IPS DF 6.9 (cell line): ENCODE data around the gene TMEM54.
A peak's percentile ranks its signal among the peaks of the same experiment; 100 is the strongest.

Source experiments
- DNase-seq: peaks from one replicate; pipeline ENCODE4 v3.0.0-alpha.2; 2013; ENCODE audit warnings: low read depth, low spot score
- H3K27ac ChIP-seq: one replicate; pipeline ENCODE4 v1.5.1; 2013; ENCODE audit warnings: low read length, control low read depth
- H3K27me3 ChIP-seq: 2 replicates; pipeline ENCODE4 v1.6.1; 2013; ENCODE audit warnings: mild to moderate bottlenecking, low read length; ENCODE audit not compliant: control insufficient read depth, insufficient read depth
- H3K36me3 ChIP-seq: 2 replicates; pipeline ENCODE4 v1.6.1; 2013; ENCODE audit warnings: low read length; ENCODE audit not compliant: control insufficient read depth, insufficient read depth
- H3K4me1 ChIP-seq: 2 replicates; pipeline ENCODE4 v1.6.1; 2013; ENCODE audit warnings: low read length; ENCODE audit not compliant: control insufficient read depth, insufficient read depth
- H3K4me3 ChIP-seq: 2 replicates; pipeline ENCODE4 v1.5.1; 2013; ENCODE audit warnings: mild to moderate bottlenecking, low read length
- H3K9me3 ChIP-seq: 2 replicates; pipeline ENCODE4 v1.6.1; 2013; ENCODE audit warnings: low read length, inconsistent platforms; ENCODE audit not compliant: control insufficient read depth, insufficient read depth
- WGBS: extraction: QIAGEN DNeasy Blood & Tissue Kit; methylation state at CpG from one replicate; pipeline ENCODE4 v1.1.7; 2013; ENCODE audit warnings: mixed read lengths, missing lambda C conversion rate; ENCODE audit not compliant: insufficient read length, insufficient coverage; 5-methylcytosine and 5-hydroxymethylcytosine counted together

TMEM54 gene

GRCh38 chr1:32894681-32895080 lies 6.5 kb downstream of the TMEM54 start:
- no peaks in the 10 kb centered on the region for H3K36me3 ChIP-seq
- no peak overlapping the region for H3K27ac ChIP-seq
- H3K27me3 ChIP-seq, result peaks cover under 1% of the 10 kb centered on the region; the same call in 1 of the 2 replicates
- no peaks in the 10 kb centered on the region for H3K9me3 ChIP-seq
- no CpG with 5 or more reads among the region's 6 CpGs for WGBS
- DNase-seq, result no peak
- no peak overlapping the region for H3K4me3 ChIP-seq
- peaks cover 4% of the 10 kb centered on the region; the same call in 1 of the 2 replicates for H3K4me1 ChIP-seq

- WGBS, result no CpG with 5 or more reads among the region's 8 CpGs
- H3K4me3 ChIP-seq, result peak overlapping the region; percentile 33; the same call in 1 of the 2 replicates
- H3K27ac ChIP-seq, result no peak overlapping the region
- H3K27me3 ChIP-seq, result no peaks in the 10 kb centered on the region; the same call in 1 of the 2 replicates
- peaks cover 4% of the 10 kb centered on the region; the same call in 1 of the 2 replicates for H3K4me1 ChIP-seq
- no peaks in the 10 kb centered on the region for H3K9me3 ChIP-seq
- H3K36me3 ChIP-seq, result no peaks in the 10 kb centered on the region
- DNase-seq, result no peak
Observed at GRCh38 chr1:32894019-32894600, 7.1 kb downstream of the TMEM54 start.

- H3K9me3 ChIP-seq, result no peaks in the 10 kb centered on the region
- DNase-seq, result no peak
- H3K4me1 ChIP-seq, result peaks cover 4% of the 10 kb centered on the region; the same call in 1 of the 2 replicates
- H3K27me3 ChIP-seq, result no peaks in the 10 kb centered on the region; the same call in 1 of the 2 replicates
- H3K27ac ChIP-seq, result no peak overlapping the region
- peak overlapping the region; percentile 33; the same call in 1 of the 2 replicates for H3K4me3 ChIP-seq
- H3K36me3 ChIP-seq, result no peaks in the 10 kb centered on the region
- WGBS, result no CpG with 5 or more reads among the region's 58 CpGs
Observed at GRCh38 chr1:32893198-32894018, 7.8 kb downstream of the TMEM54 start.

GRCh38 chr1:32892368-32893197 lies 8.6 kb downstream of the TMEM54 start:
- H3K36me3 ChIP-seq, result no peaks in the 10 kb centered on the region
- no peak overlapping the region for H3K27ac ChIP-seq
- H3K27me3 ChIP-seq, result no peaks in the 10 kb centered on the region; the same call in 1 of the 2 replicates
- no peaks in the 10 kb centered on the region for H3K9me3 ChIP-seq
- DNase-seq, result no peak
- WGBS, result no CpG with 5 or more reads among the region's 49 CpGs
- peak overlapping the region; percentile 33; the same call in 1 of the 2 replicates for H3K4me3 ChIP-seq
- peaks cover 5% of the 10 kb centered on the region; the same call in 1 of the 2 replicates for H3K4me1 ChIP-seq

GRCh38 chr1:32891630-32892029 lies 9.6 kb downstream of the TMEM54 start:
- Histone ChIP-seq H3K36me3 (no peaks in the 10 kb centered on the region), H3K27ac (no peak overlapping the region), H3K9me3 (no peaks in the 10 kb centered on the region), H3K27me3 (no peaks in the 10 kb centered on the region; the same call in 1 of the 2 replicates), H3K4me3 (no peak overlapping the region), H3K4me1 (peaks cover 5% of the 10 kb centered on the region; the same call in 1 of the 2 replicates)
- WGBS, result no CpG with 5 or more reads among the region's 3 CpGs
- no peak for DNase-seq

GRCh38 chr1:32891241-32891570 lies 10.0 kb downstream of the TMEM54 start:
- Histone ChIP-seq H3K4me1 (peaks cover 5% of the 10 kb centered on the region; the same call in 1 of the 2 replicates), H3K27me3 (no peaks in the 10 kb centered on the region; the same call in 1 of the 2 replicates), H3K36me3 (no peaks in the 10 kb centered on the region), H3K9me3 (no peaks in the 10 kb centered on the region), H3K4me3 (no peak overlapping the region), H3K27ac (no peak overlapping the region)
- WGBS, result no CpG with 5 or more reads among the region's 1 CpG
- no peak for DNase-seq

GRCh38 chr1:32890516-32891240 lies 10.5 kb downstream of the TMEM54 start:
- DNase-seq, result no peak
- H3K36me3 ChIP-seq, result no peaks in the 10 kb centered on the region
- no peaks in the 10 kb centered on the region for H3K9me3 ChIP-seq
- H3K4me3 ChIP-seq, result no peak overlapping the region
- no peak overlapping the region for H3K27ac ChIP-seq
- no CpG with 5 or more reads among the region's 7 CpGs for WGBS
- peaks cover 7% of the 10 kb centered on the region for H3K4me1 ChIP-seq
- H3K27me3 ChIP-seq, result no peaks in the 10 kb centered on the region; the same call in 1 of the 2 replicates

- H3K27ac ChIP-seq, result no peak overlapping the region
- DNase-seq, result no peak
- peaks cover 7% of the 10 kb centered on the region for H3K4me1 ChIP-seq
- no CpG with 5 or more reads among the region's 3 CpGs for WGBS
- H3K27me3 ChIP-seq, result no peaks in the 10 kb centered on the region; the same call in 1 of the 2 replicates
- no peak overlapping the region for H3K4me3 ChIP-seq
- H3K9me3 ChIP-seq, result no peaks in the 10 kb centered on the region
- H3K36me3 ChIP-seq, result no peaks in the 10 kb centered on the region
Observed at GRCh38 chr1:32889731-32890278, 11.4 kb downstream of the TMEM54 start.

- Histone ChIP-seq H3K36me3 (no peaks in the 10 kb centered on the region), H3K4me3 (no peak overlapping the region), H3K4me1 (peaks cover 7% of the 10 kb centered on the region), H3K9me3 (no peaks in the 10 kb centered on the region), H3K27me3 (no peaks in the 10 kb centered on the region; the same call in 1 of the 2 replicates), H3K27ac (no peak overlapping the region)
- DNase-seq, result no peak
- no CpG with 5 or more reads among the region's 24 CpGs for WGBS
Observed at GRCh38 chr1:32888677-32889420, 12.3 kb downstream of the TMEM54 start.
